Measurements from ENCODE around the gene CSAG3.
"Not testable (repeated sequence)": the region's sequence is repeated elsewhere in the genome, so short reads cannot be mapped to it uniquely, and the experiment has no call there.

CSAG3 gene

DNA sequence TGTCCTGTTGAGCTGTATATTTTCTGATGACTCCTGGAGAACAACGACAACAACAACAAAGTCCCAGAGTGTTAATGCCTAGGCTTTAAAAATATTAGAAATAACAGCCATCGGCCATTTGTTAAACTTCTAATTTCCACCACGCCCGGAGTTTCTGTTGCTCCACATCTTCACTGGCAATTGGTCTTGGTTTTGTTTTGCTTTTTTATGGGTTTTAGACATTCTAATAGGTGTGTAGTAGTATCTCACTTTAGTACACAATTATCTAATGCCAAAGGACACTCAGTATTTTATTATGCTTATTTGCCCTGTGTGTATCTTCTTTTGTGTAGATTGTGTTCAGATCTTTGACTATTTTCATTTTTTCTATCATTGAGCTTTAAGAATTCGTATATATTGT, 20.5 kb upstream of the CSAG3 start:
- in situ Hi-C loops (cut with HindIII; ENCODE audit: low sequenced_read_pairs), result no loop called here

DNA sequence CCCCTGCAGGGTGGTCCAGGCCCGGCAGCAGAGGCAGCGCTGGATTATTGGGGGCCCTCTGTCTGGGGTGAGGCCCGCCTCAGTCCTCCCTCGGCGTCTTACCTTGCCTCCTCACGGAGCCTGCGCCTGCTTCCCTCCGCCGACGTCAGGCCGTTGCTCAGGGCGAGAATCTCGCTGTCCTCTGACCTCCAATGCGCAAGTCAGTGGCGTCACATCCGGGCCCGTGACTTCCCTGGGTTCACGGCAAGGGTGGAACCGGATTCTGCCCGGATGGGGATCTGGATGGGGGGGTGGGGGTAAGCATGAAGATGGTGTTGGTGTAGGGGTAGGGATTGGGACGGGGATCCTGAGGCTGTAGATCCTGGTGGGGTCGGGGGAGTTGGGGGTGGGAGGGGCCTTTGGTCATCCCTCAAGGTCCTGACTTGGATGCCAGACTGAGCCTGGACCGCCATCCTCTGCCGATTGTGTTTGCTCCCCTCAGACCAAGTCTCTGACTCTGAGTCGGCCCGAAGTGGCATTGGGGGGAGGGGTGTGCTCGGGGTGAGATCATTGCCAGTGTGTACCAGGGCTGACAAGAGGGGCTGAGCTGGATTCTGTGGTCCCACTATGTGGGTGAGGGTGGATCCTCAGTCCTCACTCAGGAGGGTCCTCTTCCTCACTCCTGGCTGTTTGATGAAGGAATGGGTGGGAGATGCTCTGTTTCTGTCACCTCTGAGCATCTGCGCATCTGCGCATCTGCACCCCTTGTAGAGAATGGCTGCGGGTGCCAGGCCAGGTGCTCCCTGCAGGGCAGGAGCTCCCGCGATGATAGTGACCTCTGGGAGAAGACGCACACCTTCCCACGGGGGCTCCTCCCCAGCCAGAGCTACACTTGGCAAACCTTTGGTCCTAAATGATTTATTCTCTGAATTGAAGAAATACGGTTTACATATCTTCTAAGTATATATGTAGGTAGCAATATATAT, 5.0 kb upstream of the CSAG3 start, which contains the start of gene MAGEA2:
Gene MAGEA2 (minus strand): TSS at position 157 of the 965 bp plus-strand sequence. CDS start 2,479 bp downstream, outside the sequence.
- H3K4me3 ChIP-seq (ENCODE audit: low read depth, low read length); in situ Hi-C loops (cut with HindIII; ENCODE audit: low sequenced_read_pairs): not testable (repeated sequence)

More for the DNA sequence above, 20.5 kb upstream of the CSAG3 start:
- DNase-seq (ENCODE audit: low read depth, low spot score), result no peak
- TF ChIP-seq, protein P1, sequence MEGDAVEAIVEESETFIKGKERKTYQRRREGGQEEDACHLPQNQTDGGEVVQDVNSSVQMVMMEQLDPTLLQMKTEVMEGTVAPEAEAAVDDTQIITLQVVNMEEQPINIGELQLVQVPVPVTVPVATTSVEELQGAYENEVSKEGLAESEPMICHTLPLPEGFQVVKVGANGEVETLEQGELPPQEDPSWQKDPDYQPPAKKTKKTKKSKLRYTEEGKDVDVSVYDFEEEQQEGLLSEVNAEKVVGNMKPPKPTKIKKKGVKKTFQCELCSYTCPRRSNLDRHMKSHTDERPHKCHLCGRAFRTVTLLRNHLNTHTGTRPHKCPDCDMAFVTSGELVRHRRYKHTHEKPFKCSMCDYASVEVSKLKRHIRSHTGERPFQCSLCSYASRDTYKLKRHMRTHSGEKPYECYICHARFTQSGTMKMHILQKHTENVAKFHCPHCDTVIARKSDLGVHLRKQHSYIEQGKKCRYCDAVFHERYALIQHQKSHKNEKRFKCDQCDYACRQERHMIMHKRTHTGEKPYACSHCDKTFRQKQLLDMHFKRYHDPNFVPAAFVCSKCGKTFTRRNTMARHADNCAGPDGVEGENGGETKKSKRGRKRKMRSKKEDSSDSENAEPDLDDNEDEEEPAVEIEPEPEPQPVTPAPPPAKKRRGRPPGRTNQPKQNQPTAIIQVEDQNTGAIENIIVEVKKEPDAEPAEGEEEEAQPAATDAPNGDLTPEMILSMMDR (IDR thresholded peaks at IDR 0.05; ENCODE audit: low read depth, low read length), result no peak
- H3K4me3 ChIP-seq (ENCODE audit: low read depth, low read length), result no peak overlapping the region

GRCh38 chrX:152754871-152755270, 4.1 kb upstream of the CSAG3 start:
- DNase-seq (ENCODE audit: low read depth, low spot score); H3K4me3 ChIP-seq (ENCODE audit: low read depth, low read length); in situ Hi-C loops (cut with HindIII; ENCODE audit: low sequenced_read_pairs): not testable (repeated sequence)

More for the DNA sequence above, 5.0 kb upstream of the CSAG3 start, which contains the start of gene MAGEA2:
- not testable (repeated sequence) for DNase-seq (ENCODE audit: low read depth, low spot score)

DNA sequence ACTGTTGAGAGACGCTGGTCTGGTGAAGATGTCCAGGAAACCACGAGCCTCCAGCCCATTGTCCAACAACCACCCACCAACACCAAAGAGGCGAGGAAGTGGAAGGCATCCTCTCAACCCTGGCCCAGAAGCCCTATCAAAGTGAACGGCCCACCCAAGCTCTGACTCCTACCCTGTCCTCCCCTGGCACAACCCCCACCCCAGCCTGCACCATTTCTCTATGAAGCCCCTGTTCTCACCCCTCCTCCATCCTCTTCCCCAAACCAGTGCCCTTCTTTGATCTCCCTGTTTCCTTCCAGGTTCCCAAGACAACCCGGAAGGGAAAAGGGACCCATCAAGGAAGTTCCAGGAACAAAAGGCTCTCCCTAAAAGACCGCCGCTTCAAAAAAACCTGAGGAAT, 526 bp downstream of the CSAG3 start:
- DNase-seq (ENCODE audit: low read depth, low spot score); H3K4me3 ChIP-seq (ENCODE audit: low read depth, low read length); in situ Hi-C loops (cut with HindIII; ENCODE audit: low sequenced_read_pairs): not testable (repeated sequence)

DNA sequence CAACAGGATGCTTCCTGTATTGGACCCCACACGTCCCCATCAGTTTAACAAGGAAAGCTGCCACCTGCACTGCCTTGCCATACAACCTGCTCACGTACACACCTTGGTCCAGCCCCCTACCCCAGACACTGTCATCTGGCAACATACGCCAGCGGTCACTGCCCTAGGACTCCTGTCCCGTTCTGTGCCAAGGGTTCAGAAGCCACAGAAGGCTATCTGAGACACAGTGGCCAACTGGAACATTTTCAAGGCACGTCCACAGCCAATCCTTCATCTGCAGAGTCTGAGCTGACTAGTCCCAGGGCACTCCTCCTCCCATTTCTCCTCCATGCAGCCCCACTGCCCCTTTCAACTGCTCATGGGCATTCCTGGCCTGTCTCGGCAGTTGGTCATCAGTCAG, 2.6 kb downstream of the CSAG3 start:
- H3K4me3 ChIP-seq (ENCODE audit: low read depth, low read length); DNase-seq (ENCODE audit: low read depth, low spot score); in situ Hi-C loops (cut with HindIII; ENCODE audit: low sequenced_read_pairs): not testable (repeated sequence)

GRCh38 chrX:152766562-152766961, 7.5 kb downstream of the CSAG3 start:
- DNase-seq (ENCODE audit: low read depth, low spot score); in situ Hi-C loops (cut with HindIII; ENCODE audit: low sequenced_read_pairs); H3K4me3 ChIP-seq (ENCODE audit: low read depth, low read length): not testable (repeated sequence)

GRCh38 chrX:152769549-152770289, 10.7 kb downstream of the CSAG3 start, which contains the start of gene MAGEA6:
Gene MAGEA6 (minus strand): TSS chrX:152769689. CDS start chrX:152767650, 2,039 bp downstream.
- H3K4me3 ChIP-seq (ENCODE audit: low read depth, low read length); in situ Hi-C loops (cut with HindIII; ENCODE audit: low sequenced_read_pairs); DNase-seq (ENCODE audit: low read depth, low spot score): not testable (repeated sequence)

DNA sequence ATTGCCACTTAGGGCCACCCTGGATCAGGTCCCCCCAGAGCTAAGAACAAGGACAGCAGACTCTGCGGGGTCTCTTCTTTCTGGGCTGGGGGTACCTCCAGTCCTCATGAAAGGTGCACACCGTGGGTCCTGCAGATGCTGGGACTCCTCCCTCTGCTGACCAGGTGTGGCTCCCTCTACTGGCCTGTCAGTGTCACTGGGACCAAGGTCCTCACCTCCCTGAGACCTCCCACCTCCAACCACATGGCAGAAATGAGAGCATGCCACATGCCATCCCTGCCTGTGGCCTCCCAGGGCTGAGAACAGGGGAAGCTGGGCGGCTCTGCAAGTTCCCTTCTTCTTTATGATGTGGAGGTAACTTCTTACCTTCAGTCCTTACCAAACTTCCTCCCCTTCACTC, 28.0 kb downstream of the CSAG3 start:
- in situ Hi-C loops (cut with HindIII; ENCODE audit: low sequenced_read_pairs); DNase-seq (ENCODE audit: low read depth, low spot score); H3K4me3 ChIP-seq (ENCODE audit: low read depth, low read length): not testable (repeated sequence)

DNA sequence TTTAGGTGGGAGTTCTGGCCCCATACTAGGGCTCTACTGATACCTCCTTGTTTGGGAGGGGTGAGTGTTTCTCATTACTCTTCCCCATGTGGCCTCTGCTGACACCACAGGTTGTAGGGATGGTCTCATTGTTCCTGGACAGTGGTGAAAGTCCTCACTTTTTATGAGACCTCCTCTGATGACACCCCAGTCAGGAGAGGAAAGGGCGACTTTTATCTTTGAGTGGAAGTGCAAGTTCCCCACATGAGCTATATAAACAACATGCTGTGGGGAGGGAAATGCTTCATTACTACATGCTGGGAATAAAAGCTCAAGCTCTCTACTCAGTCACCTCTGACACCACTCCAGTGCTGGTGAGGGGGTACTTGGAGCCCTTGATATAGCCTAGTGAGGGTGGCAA, 39.9 kb downstream of the CSAG3 start:
- no peak overlapping the region for H3K4me3 ChIP-seq (ENCODE audit: low read depth, low read length)
- DNase-seq (ENCODE audit: low read depth, low spot score), result no peak
- TF ChIP-seq, protein P1 (IDR thresholded peaks at IDR 0.05; ENCODE audit: low read depth, low read length), result no peak
- in situ Hi-C loops (cut with HindIII; ENCODE audit: low sequenced_read_pairs), result no loop called here

GRCh38 chrX:152806035-152806434, 47.0 kb downstream of the CSAG3 start:
- in situ Hi-C loops (cut with HindIII; ENCODE audit: low sequenced_read_pairs), result no loop called here
- DNase-seq (ENCODE audit: low read depth, low spot score), result no peak
- TF ChIP-seq, protein P1 (IDR thresholded peaks at IDR 0.05; ENCODE audit: low read depth, low read length), result no peak
- no peak overlapping the region for H3K4me3 ChIP-seq (ENCODE audit: low read depth, low read length)
